ENCODE data around the gene CPSF2. TPM values are rescaled to one million over a fixed set of nuclear protein-coding genes. Genes with fewer than 3 reads are reported as not detected.
"Not testable (repeated sequence)": the region's sequence is repeated elsewhere in the genome, so short reads cannot be mapped to it uniquely, and the experiment has no call there.

Gene CPSF2
- total RNA-seq, 2 experiments from 2014 or later, result 40.0 to 91.9 TPM

- no peak for DNase-seq (ENCODE audit: low spot score)
- BruUV-seq (replicated peaks), result no TSS peak
- no peaks in the 10 kb centered on the region for H3K9me3 ChIP-seq (ENCODE audit: low read length)
- CTCF ChIA-PET (ENCODE audit: unreplicated experiment), result no interaction called here
- TF ChIP-seq CTCF (conservative IDR thresholded peaks at IDR 0.05; ENCODE audit: low read length) (no peak), EZH2phosphoT487 (IDR thresholded peaks at IDR 0.05; ENCODE audit: borderline replicate concordance, low read depth, low read length) (no peak)
- H3K4me2 ChIP-seq (ENCODE audit: low read length), result no peak overlapping the region
- H3K9me2 ChIP-seq (ENCODE audit: insufficient read depth, low read length), result no peaks in the 10 kb centered on the region
- H3K36me3 ChIP-seq (ENCODE audit: insufficient read depth, low read length), result no peaks in the 10 kb centered on the region
- H3K79me2 ChIP-seq (ENCODE audit: insufficient read depth, low read depth, low read length), result no peaks in the 10 kb centered on the region
- H3K27ac ChIP-seq (ENCODE audit: low read depth, low read length, poor library complexity, severe bottlenecking), result no peak overlapping the region
- no peak overlapping the region for H2AFZ ChIP-seq (ENCODE audit: low read length)
- no peaks in the 10 kb centered on the region for H4K20me1 ChIP-seq (ENCODE audit: insufficient read depth, low read length)
- no peaks in the 10 kb centered on the region for H3K4me1 ChIP-seq (ENCODE audit: insufficient read depth, low read length, poor library complexity, severe bottlenecking)
- intact Hi-C loops (cut with micrococcal nuclease; ENCODE audit: unreplicated experiment), result no loop called here
- POLR2A ChIA-PET, result no interaction called here
- no peak overlapping the region for H3K4me3 ChIP-seq (ENCODE audit: low read depth, low read length, poor library complexity, severe bottlenecking)
These were observed 54.0 kb downstream of the CPSF2 start for GRCh38 chr14:92175811-92176210.

- POLR2A ChIA-PET, result no interaction called here
- H3K27ac ChIP-seq (ENCODE audit: low read depth, low read length, poor library complexity, severe bottlenecking), result no peak overlapping the region
- BruUV-seq (replicated peaks), result no TSS peak
These were observed 54.7 kb downstream of the CPSF2 start for GRCh38 chr14:92176476-92176875.

DNA sequence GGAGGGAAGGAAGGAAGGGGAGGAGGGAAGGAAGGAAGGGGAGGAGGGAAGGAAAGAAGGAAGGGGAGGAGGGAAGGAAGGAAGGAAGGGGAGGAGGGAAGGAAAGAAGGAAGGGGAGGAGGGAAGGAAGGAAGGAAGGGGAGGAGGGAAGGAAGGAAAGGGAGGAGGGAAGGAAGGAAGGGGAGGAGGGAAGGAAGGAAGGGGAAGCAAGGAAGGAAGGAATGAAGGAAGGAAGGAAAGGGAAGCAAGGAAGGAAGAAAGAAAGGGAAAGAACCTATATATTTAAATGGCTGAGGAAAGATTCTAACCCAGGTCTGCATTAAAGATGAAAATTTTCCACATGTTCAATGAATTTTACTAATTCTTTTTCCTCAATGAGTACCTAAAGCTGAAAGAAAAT is 57.4 kb downstream of the CPSF2 start:
- H3K27ac ChIP-seq (ENCODE audit: low read depth, low read length, poor library complexity, severe bottlenecking); H2AFZ ChIP-seq (ENCODE audit: low read length); H3K9me2 ChIP-seq (ENCODE audit: insufficient read depth, low read length); CTCF ChIA-PET (ENCODE audit: unreplicated experiment); H3K4me2 ChIP-seq (ENCODE audit: low read length); H3K79me2 ChIP-seq (ENCODE audit: insufficient read depth, low read depth, low read length); intact Hi-C loops (cut with micrococcal nuclease; ENCODE audit: unreplicated experiment); H3K9me3 ChIP-seq (ENCODE audit: low read length); DNase-seq (ENCODE audit: low spot score); H3K4me3 ChIP-seq (ENCODE audit: low read depth, low read length, poor library complexity, severe bottlenecking); H3K36me3 ChIP-seq (ENCODE audit: insufficient read depth, low read length); POLR2A ChIA-PET; BruUV-seq (replicated peaks); H4K20me1 ChIP-seq (ENCODE audit: insufficient read depth, low read length); H3K4me1 ChIP-seq (ENCODE audit: insufficient read depth, low read length, poor library complexity, severe bottlenecking): not testable (repeated sequence)

More at GRCh38 chr14:92176476-92176875, 54.7 kb downstream of the CPSF2 start:
- intact Hi-C loops (cut with micrococcal nuclease; ENCODE audit: unreplicated experiment), result no loop called here
- no peaks in the 10 kb centered on the region for H3K9me3 ChIP-seq (ENCODE audit: low read length)
- no peaks in the 10 kb centered on the region for H3K79me2 ChIP-seq (ENCODE audit: insufficient read depth, low read depth, low read length)
- no peak overlapping the region for H3K4me3 ChIP-seq (ENCODE audit: low read depth, low read length, poor library complexity, severe bottlenecking)
- no peak for TF ChIP-seq CTCF (conservative IDR thresholded peaks at IDR 0.05; ENCODE audit: low read length)
- no peak for TF ChIP-seq EZH2phosphoT487 (IDR thresholded peaks at IDR 0.05; ENCODE audit: borderline replicate concordance, low read depth, low read length)
- H3K9me2 ChIP-seq (ENCODE audit: insufficient read depth, low read length), result no peaks in the 10 kb centered on the region
- no peak for DNase-seq (ENCODE audit: low spot score)
- no peaks in the 10 kb centered on the region for H3K4me1 ChIP-seq (ENCODE audit: insufficient read depth, low read length, poor library complexity, severe bottlenecking)
- CTCF ChIA-PET (ENCODE audit: unreplicated experiment), result no interaction called here
- H3K36me3 ChIP-seq (ENCODE audit: insufficient read depth, low read length), result no peaks in the 10 kb centered on the region
- H4K20me1 ChIP-seq (ENCODE audit: insufficient read depth, low read length), result no peaks in the 10 kb centered on the region
- no peak overlapping the region for H2AFZ ChIP-seq (ENCODE audit: low read length)
- no peak overlapping the region for H3K4me2 ChIP-seq (ENCODE audit: low read length)
